ENCODE results near the gene RAB23.

GRCh38 chr6:57205550-57206328, 16.4 kb downstream of the RAB23 start:
- TF ChIP-seq GATA3 (IDR thresholded peaks at IDR 0.05; ENCODE audit: low read depth, low read length) (no peak), GATA2 (IDR thresholded peaks at IDR 0.05; ENCODE audit: low read depth, low read length) (no peak)

Data from SH-SY5Y (cell line).